Smooth muscle cell (in vitro differentiated cells): ENCODE results near the gene CCR4. TPM values are rescaled to one million over a fixed set of nuclear protein-coding genes. Genes with fewer than 3 reads are reported as not detected.
"Not testable (repeated sequence)": the region's sequence is repeated elsewhere in the genome, so short reads cannot be mapped to it uniquely, and the experiment has no call there.

Experiments used
- DNase-seq: peaks from one replicate; lab custom pipeline; 2025; ENCODE audit not compliant: unreplicated experiment; lab: John Stamatoyannopoulos, UW
- H2AFZ ChIP-seq: fragments of 200-600 bp; sonication (generic); 2 replicates; pipeline ENCODE4 v1.6.0; 2016; ENCODE audit warnings: antibody characterized with exemption, low read depth, mild to moderate bottlenecking
- H3F3A ChIP-seq: fragments of 200-600 bp; sonication (generic); 2 replicates; pipeline ENCODE4 v1.6.0; 2017; ENCODE audit warnings: antibody characterized with exemption, low read depth
- H3K27ac ChIP-seq: fragments of 200-600 bp; sonication (generic); 2 replicates; pipeline ENCODE4 v1.5.1; 2016; ENCODE audit warnings: low read depth, mild to moderate bottlenecking
- H3K27me3 ChIP-seq: fragments of 200-600 bp; sonication (generic); 2 replicates; pipeline ENCODE4 v1.6.1; 2016; ENCODE audit warnings: low read depth, mild to moderate bottlenecking
- H3K36me3 ChIP-seq: fragments of 200-600 bp; sonication (generic); 2 replicates; pipeline ENCODE4 v1.5.1; 2016; ENCODE audit warnings: low read depth
- H3K4me1 ChIP-seq: fragments of 200-600 bp; sonication (generic); 2 replicates; pipeline ENCODE4 v1.5.1; 2016; ENCODE audit warnings: low read depth
- H3K4me2 ChIP-seq: fragments of 200-600 bp; sonication (generic); 2 replicates; pipeline ENCODE4 v1.6.0; 2016; ENCODE audit warnings: mild to moderate bottlenecking
- H3K4me3 ChIP-seq: fragments of 200-600 bp; sonication (generic); 2 replicates; pipeline ENCODE4 v1.5.1; 2016; ENCODE audit warnings: mild to moderate bottlenecking
- H3K79me2 ChIP-seq: fragments of 200-600 bp; sonication (generic); 2 replicates; pipeline ENCODE4 v1.6.0; 2016; ENCODE audit warnings: low read depth, mild to moderate bottlenecking
- H3K9ac ChIP-seq: fragments of 200-600 bp; sonication (generic); 2 replicates; pipeline ENCODE4 v1.6.0; 2016; ENCODE audit warnings: low read depth
- H3K9me3 ChIP-seq: fragments of 200-600 bp; sonication (generic); replicated peaks from 2 replicates; pipeline ENCODE4 v1.5.1; 2016; ENCODE audit warnings: low read depth
- H4K20me1 ChIP-seq: fragments of 200-600 bp; sonication (generic); 2 replicates; pipeline ENCODE4 v1.6.0; 2016; ENCODE audit warnings: low read depth
- WGBS: methylation state at CpG from one replicate; pipeline ENCODE4 v1.1.7; 2016; ENCODE audit warnings: low lambda C conversion rate; 5-methylcytosine and 5-hydroxymethylcytosine counted together
- polyA plus RNA-seq: library from polyadenylated mRNA; unstranded; fragments of >200 nt; fragmentation: Nextera tagmentation; extraction: Ambion mirVana; gene quantifications from 2 replicates; pipeline ENCODE4 v1.2.1, GENCODE V29; 2016
- total RNA-seq: library from RNA; depleted of rRNA; stranded (reverse); fragments of >200 nt; gene quantifications from 2 replicates; pipeline ENCODE4 v1.2.3, GENCODE V29; 2014
- TF ChIP-seq, protein P1 (sequence below): fragments of 200-600 bp; sonication (generic); IDR thresholded peaks from 2 replicates; pipeline ENCODE4 v1.5.1; 2017; ENCODE audit warnings: borderline replicate concordance, mild to moderate bottlenecking, antibody characterized with exemption; ENCODE audit not compliant: insufficient read depth, poor library complexity, severe bottlenecking

Gene CCR4
- total and polyA plus RNA-seq, 2 experiments from 2014 or later: not detected

- no peak for DNase-seq
- Histone ChIP-seq H3K27ac (no peak overlapping the region), H3K4me1 (no peaks in the 10 kb centered on the region), H3K36me3 (no peaks in the 10 kb centered on the region), H3K9ac (no peak overlapping the region), H3K9me3 (no peaks in the 10 kb centered on the region), H3K27me3 (no peaks in the 10 kb centered on the region), H4K20me1 (no peaks in the 10 kb centered on the region), H2AFZ (no peak overlapping the region), H3F3A (peaks cover 4% of the 10 kb centered on the region), H3K4me2 (no peak overlapping the region), H3K4me3 (no peak overlapping the region), H3K79me2 (no peaks in the 10 kb centered on the region)
- 100% methylated on average over 3 of the region's 3 CpGs for WGBS
- TF ChIP-seq, protein P1, sequence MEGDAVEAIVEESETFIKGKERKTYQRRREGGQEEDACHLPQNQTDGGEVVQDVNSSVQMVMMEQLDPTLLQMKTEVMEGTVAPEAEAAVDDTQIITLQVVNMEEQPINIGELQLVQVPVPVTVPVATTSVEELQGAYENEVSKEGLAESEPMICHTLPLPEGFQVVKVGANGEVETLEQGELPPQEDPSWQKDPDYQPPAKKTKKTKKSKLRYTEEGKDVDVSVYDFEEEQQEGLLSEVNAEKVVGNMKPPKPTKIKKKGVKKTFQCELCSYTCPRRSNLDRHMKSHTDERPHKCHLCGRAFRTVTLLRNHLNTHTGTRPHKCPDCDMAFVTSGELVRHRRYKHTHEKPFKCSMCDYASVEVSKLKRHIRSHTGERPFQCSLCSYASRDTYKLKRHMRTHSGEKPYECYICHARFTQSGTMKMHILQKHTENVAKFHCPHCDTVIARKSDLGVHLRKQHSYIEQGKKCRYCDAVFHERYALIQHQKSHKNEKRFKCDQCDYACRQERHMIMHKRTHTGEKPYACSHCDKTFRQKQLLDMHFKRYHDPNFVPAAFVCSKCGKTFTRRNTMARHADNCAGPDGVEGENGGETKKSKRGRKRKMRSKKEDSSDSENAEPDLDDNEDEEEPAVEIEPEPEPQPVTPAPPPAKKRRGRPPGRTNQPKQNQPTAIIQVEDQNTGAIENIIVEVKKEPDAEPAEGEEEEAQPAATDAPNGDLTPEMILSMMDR: peak; percentile 4
These were observed 16.9 kb downstream of the CCR4 start for GRCh38 chr3:32968166-32968919.

- H3K4me3 ChIP-seq: no peak overlapping the region
- peaks cover 4% of the 10 kb centered on the region for H3F3A ChIP-seq
- H3K27me3 ChIP-seq: no peaks in the 10 kb centered on the region
- no peaks in the 10 kb centered on the region for H3K4me1 ChIP-seq
- TF ChIP-seq, protein P1: no peak
- no peak for DNase-seq
- no peak overlapping the region for H3K9ac ChIP-seq
- H2AFZ ChIP-seq: no peak overlapping the region
- H3K36me3 ChIP-seq: no peaks in the 10 kb centered on the region
- H3K9me3 ChIP-seq: no peaks in the 10 kb centered on the region
- no peak overlapping the region for H3K4me2 ChIP-seq
- WGBS: 94% methylated on average over 6 of the region's 6 CpGs
- H3K27ac ChIP-seq: no peak overlapping the region
- no peaks in the 10 kb centered on the region for H3K79me2 ChIP-seq
- no peaks in the 10 kb centered on the region for H4K20me1 ChIP-seq
These were observed 17.5 kb downstream of the CCR4 start for GRCh38 chr3:32968920-32969389.

DNA sequence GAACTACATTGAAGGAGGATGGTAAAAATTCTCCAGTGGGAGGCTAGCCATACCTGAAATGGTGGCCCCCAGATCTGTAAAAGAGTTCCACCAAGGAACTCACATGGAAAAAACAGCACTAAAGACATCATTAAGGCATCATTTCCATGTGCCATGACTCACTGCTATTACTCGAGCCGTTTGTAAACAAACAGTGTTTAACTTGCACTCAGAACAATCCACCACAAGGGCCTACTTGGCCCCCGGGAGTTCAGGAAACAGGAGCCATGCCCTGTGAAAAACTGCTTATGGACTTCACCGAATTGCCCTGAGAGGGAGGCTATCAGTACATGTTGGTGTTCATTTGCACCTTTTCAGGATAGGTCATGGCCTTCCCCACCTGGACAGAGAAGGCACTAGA lies 18.2 kb downstream of the CCR4 start:
- Histone ChIP-seq H2AFZ (no peak overlapping the region), H3K9me3 (no peaks in the 10 kb centered on the region), H3K4me1 (no peaks in the 10 kb centered on the region), H3K4me3 (no peak overlapping the region), H3K36me3 (no peaks in the 10 kb centered on the region), H3K9ac (no peak overlapping the region), H3K4me2 (no peak overlapping the region), H4K20me1 (no peaks in the 10 kb centered on the region), H3F3A (peaks cover 4% of the 10 kb centered on the region), H3K27ac (no peak overlapping the region), H3K79me2 (no peaks in the 10 kb centered on the region), H3K27me3 (no peaks in the 10 kb centered on the region)
- no peak for DNase-seq
- TF ChIP-seq, protein P1: no peak
- 45% methylated on average over 4 of the region's 4 CpGs for WGBS

DNA sequence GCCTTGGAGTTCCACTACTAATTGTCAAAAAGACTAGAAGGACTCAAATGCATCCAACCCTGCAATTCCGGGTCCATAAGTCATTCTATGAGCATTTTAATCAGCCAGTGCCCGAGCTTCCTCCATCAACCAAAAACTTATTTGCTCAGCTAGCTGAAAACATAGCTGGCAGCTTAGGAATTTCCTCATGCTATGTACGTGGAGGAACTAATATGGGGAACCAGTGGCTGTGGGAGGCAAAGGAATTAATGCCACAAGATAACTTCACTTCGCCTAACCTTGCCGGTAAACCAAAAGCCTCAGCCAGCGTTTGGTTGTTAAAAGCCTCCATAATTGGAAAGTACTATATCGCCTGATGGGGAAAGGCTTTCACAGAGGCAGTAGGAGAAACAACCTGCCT lies 19.8 kb downstream of the CCR4 start:
- H3K36me3 ChIP-seq, H4K20me1 ChIP-seq, H3K4me3 ChIP-seq, DNase-seq, H3F3A ChIP-seq, H3K9me3 ChIP-seq, H3K27ac ChIP-seq, H3K79me2 ChIP-seq, H3K4me2 ChIP-seq, H3K9ac ChIP-seq, H3K27me3 ChIP-seq, H2AFZ ChIP-seq, H3K4me1 ChIP-seq: not testable (repeated sequence)
- WGBS: 87% methylated on average over 7 of the region's 7 CpGs
